ELR (cell line): ENCODE measurements around the gene AURKAIP1.

Source experiments
- DNase-seq: peaks from one replicate; pipeline ENCODE4 v3.0.0-alpha.2; 2015; ENCODE audit warnings: low read depth

Gene AURKAIP1

DNA sequence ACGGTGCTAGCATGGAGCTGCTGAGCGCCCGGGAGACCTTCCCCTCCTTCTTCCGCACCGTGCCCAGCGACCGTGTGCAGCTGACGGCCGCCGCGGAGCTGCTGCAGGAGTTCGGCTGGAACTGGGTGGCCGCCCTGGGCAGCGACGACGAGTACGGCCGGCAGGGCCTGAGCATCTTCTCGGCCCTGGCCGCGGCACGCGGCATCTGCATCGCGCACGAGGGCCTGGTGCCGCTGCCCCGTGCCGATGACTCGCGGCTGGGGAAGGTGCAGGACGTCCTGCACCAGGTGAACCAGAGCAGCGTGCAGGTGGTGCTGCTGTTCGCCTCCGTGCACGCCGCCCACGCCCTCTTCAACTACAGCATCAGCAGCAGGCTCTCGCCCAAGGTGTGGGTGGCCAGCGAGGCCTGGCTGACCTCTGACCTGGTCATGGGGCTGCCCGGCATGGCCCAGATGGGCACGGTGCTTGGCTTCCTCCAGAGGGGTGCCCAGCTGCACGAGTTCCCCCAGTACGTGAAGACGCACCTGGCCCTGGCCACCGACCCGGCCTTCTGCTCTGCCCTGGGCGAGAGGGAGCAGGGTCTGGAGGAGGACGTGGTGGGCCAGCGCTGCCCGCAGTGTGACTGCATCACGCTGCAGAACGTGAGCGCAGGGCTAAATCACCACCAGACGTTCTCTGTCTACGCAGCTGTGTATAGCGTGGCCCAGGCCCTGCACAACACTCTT lies 42.8 kb downstream of the AURKAIP1 start:
- no peak for DNase-seq

DNA sequence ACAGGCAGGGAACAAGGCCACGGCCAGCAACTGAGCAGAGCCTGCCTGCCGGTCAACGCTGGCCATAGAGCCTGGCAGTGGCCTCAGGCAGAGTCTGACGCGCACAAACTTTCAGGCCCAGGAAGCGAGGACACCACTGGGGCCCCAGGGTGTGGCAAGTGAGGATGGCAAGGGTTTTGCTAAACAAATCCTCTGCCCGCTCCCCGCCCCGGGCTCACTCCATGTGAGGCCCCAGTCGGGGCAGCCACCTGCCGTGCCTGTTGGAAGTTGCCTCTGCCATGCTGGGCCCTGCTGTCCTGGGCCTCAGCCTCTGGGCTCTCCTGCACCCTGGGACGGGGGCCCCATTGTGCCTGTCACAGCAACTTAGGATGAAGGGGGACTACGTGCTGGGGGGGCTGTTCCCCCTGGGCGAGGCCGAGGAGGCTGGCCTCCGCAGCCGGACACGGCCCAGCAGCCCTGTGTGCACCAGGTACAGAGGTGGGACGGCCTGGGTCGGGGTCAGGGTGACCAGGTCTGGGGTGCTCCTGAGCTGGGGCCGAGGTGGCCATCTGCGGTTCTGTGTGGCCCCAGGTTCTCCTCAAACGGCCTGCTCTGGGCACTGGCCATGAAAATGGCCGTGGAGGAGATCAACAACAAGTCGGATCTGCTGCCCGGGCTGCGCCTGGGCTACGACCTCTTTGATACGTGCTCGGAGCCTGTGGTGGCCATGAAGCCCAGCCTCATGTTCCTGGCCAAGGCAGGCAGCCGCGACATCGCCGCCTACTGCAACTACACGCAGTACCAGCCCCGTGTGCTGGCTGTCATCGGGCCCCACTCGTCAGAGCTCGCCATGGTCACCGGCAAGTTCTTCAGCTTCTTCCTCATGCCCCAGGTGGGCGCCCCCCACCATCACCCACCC lies 43.7 kb downstream of the AURKAIP1 start, which contains the start of gene TAS1R3:
TAS1R3 (plus strand) TSS at position 213 of the 898 bp plus-strand sequence; CDS start at position 279, 66 bp downstream.
- DNase-seq = peak; percentile 40

DNA sequence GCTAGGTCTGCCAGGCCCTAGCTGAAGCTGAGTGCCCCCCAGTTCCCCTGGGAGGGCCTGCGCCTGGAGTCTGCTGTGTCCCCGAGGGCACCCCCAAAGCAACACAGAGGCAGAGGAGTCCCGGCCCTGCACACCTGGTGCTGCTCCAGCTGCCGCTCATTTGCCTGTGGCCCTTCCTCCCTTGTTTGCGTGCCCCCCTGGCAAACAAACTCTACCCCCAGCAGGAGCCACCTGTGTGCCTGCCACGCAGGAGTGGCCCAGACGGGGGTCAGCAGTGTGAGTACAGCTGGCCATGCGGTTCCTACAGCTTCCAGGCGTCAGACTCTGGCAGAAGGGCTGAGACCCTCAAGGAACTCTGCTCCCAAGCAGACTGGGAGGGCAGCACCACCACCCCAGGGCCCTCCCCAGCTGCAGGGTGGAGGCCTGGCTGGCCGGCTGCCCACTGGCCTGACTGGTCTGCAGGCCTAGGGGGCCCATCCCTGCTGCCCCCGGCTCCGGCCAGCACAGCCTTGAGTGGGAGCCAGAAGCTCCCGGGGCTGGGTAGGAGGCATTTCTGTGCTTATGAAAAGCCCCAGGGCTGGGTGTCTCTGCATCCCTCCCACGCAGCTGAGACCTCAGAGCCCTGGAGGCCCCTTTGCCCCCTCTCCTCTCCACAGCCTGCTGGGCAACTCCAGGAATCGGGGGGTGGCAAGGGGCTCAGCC lies 44.5 kb downstream of the AURKAIP1 start:
- no peak for DNase-seq

DNA sequence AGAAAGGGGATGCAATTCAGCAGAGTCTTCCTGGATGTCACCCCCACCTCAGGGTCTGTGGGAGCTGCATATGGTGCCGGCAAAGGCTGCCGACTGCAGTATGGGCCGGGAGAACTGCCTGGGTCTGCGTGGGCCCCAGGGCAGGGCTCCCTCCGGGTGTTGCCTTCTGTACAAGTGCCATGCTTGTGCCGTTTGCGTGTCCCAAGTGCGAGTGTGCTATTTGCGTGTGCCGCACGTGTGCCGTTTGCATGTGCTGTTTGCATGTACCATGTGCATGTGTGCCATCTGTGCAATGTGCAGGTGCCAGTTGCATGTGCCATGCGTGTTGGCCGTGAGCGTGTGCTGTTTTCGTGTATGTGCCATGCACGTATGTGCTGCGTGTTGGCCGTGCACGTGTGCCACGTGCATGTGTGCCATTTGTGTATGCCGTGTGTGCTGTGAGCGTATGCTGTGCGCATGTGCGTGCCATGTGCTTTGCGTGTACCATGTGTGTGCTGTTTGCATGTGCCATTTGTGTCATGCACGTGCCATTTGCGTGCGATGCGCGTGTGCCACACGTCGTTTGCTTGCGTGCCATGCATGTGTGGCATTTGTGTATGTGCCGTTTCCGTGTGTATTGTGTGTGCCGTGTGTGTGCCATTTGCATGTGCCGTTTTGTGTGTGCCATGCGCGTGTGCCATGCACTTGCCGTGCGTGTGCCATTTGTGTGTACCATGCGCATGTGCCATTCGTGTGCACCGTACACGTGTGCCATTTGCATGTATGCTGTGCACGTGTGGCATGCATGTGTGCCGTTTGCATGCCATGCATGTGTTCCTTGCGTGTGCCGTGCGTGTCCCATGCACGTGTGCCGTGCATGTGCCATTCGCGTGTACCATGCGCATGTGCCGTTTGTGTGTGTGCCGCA lies 45.5 kb downstream of the AURKAIP1 start:
- no peak for DNase-seq

DNA sequence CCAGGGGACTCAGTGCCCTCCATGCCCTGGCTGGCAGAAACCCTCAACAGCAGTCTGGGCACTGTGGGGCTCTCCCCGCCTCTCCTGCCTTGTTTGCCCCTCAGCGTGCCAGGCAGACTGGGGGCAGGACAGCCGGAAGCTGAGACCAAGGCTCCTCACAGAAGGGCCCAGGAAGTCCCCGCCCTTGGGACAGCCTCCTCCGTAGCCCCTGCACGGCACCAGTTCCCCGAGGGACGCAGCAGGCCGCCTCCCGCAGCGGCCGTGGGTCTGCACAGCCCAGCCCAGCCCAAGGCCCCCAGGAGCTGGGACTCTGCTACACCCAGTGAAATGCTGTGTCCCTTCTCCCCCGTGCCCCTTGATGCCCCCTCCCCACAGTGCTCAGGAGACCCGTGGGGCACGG lies 46.8 kb downstream of the AURKAIP1 start:
- DNase-seq = no peak

DNA sequence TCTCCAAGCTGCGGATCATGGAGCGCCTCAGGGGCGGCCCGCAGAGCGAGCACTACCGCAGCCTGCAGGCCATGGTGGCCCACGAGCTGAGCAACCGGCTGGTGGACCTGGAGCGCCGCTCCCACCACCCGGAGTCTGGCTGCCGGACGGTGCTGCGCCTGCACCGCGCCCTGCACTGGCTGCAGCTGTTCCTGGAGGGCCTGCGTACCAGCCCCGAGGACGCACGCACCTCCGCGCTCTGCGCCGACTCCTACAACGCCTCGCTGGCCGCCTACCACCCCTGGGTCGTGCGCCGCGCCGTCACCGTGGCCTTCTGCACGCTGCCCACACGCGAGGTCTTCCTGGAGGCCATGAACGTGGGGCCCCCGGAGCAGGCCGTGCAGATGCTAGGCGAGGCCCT lies 47.7 kb downstream of the AURKAIP1 start:
- no peak for DNase-seq

DNA sequence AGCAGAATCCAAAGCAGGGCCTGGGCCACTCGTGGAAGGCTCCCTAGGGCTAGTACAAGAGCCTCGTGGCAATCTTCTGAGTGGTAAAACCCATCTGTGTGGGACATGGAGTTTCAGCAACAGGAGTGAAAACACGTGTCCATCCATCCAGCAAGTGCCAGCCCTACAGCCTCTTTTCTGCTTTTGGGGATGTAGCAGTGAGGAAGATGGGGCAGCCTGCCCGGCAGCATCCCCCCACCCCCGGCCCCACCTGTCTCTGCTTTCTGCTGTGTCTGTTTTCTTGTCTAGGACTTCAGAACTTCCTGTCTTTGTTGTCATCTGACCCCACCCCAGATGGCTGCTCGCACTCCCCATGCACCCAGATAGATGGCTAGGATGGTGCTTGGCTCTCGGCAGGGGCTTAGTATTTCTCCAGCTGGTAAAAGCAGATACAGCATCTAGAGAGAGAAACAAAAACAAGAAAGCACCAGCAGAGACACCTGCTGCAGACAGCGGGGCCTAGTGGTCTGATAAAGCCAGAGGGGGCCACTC lies 48.9 kb downstream of the AURKAIP1 start:
- DNase-seq = no peak

DNA sequence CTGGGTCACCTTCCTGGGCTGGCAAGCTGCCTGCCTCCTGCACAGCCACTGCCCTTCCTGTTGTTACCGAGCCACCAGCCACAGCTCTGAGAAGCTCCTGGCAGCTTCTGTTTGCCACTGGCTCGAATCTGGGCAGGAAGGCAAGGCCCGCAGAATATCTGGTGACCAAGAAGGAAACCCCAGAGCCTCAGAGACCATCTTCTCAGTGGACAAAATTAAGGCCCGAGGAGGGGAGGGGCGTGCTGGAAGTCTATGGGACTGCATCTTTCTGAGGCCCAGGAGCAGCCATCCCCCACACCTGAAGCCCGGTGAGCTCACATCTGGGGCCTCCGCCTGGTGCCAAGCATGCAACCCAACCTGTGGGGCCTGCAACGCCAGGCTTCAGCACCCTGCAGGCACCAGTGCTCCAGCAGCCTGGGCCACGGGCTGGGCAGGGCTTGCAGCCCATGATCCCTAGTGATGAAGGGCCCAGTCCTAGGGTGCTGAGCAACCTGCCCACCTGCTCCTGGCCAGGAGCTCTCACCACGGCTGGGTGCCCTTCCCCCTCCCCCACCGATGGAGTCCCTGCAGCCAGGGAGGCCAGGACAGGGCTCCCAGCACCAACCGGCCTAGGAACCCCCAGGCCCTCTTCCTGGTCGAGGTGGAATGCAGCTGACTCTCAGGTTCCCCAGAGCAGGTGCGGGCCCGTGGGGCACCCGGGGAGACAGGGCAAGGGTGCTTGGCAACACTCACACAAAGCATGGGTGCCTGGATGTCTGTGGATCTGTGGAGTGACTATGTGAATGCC lies 49.5 kb downstream of the AURKAIP1 start:
- no peak for DNase-seq

DNA sequence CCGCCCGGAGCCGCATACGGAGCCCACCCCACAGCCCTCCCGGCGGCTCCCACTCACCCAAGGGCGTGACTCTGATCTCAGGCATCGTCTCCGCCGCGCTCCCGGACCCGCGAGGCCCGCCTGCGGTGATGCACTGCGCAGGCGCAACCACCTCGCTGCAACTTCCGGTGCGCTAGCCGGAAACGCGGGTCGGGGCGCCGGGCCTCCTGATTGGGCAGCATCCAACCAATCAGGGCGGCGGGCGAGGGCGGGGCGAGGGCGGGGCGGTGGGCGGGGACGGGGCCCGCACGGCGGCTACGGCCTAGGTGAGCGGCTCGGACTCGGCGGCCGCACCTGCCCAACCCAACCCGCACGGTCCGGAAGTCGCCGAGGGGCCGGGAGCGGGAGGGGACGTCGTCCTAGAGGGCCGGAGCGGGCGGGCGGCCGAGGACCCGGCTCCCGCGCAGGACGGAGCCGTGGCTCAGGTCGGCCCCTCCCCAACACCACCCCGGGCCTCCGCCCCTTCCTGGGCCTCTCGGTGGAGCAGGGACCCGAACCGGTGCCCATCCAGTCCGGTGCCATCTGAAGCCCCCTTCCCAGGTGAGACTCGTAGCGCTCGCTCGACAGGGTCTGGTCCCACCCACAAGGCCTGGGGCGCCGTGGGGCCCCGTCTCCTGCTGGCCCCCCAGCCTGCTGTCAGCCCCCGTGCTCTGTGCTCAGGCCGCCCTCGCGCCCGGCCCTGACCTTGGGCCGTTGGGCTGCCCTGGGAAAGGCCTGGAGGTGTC lies 50.3 kb downstream of the AURKAIP1 start, which contains the start of the genes CPTP and INTS11:
CPTP (plus strand) TSS at position 279 of the 764 bp plus-strand sequence. CDS start 2,109 bp downstream, outside the sequence.
INTS11 (minus strand) TSS at position 137 of the 764 bp plus-strand sequence; CDS start at position 85, 52 bp downstream.
- peak; percentile 92 for DNase-seq

DNA sequence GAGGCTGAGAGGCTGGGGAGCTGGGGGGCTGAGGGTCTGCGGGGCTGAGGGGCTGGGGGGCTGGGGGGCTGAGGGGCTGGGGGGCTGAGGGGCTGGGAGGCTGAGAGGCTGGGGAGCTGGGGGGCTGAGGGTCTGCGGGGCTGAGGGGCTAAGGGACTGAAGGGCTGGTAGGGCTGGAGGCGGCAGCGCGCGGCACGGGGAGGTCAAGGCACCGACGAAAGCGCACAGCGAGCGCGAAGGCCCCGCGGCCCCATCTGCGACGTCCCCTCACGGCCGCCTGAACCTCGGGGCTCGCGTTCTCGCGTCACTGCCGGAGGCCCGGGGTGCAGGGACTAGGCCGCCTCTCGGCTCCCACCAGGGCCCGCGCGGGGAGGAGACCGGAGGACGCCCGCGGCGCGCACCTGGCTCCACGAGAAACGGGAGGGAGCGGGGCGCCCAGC lies 50.9 kb downstream of the AURKAIP1 start:
- no peak for DNase-seq
